A673 (cell line): Measurements from ENCODE around the gene ACP5.
"Not testable (repeated sequence)": the region's sequence is repeated elsewhere in the genome, so short reads cannot be mapped to it uniquely, and the experiment has no call there.

ENCODE experiments used
- EZH2 ChIP-seq: fragments of 200-600 bp; sonication (generic); IDR thresholded peaks from 2 replicates; pipeline ENCODE4 v1.6.1; 2017; ENCODE audit warnings: borderline replicate concordance, low read depth, mild to moderate bottlenecking, mixed read lengths, antibody characterized with exemption, low read length; ENCODE audit not compliant: poor library complexity, severe bottlenecking
- TF ChIP-seq, protein P1 (sequence below): fragments of 300-800, 200-600 bp; sonication (generic); conservative IDR thresholded peaks from 2 replicates; pipeline ENCODE4 v1.5.1; 2017; ENCODE audit warnings: low read depth, mild to moderate bottlenecking, antibody characterized with exemption, low read length, moderate library complexity, mixed read lengths

GRCh38 chr19:11573354-11573753 is 4.1 kb downstream of the ACP5 start:
- TF ChIP-seq, protein P1, sequence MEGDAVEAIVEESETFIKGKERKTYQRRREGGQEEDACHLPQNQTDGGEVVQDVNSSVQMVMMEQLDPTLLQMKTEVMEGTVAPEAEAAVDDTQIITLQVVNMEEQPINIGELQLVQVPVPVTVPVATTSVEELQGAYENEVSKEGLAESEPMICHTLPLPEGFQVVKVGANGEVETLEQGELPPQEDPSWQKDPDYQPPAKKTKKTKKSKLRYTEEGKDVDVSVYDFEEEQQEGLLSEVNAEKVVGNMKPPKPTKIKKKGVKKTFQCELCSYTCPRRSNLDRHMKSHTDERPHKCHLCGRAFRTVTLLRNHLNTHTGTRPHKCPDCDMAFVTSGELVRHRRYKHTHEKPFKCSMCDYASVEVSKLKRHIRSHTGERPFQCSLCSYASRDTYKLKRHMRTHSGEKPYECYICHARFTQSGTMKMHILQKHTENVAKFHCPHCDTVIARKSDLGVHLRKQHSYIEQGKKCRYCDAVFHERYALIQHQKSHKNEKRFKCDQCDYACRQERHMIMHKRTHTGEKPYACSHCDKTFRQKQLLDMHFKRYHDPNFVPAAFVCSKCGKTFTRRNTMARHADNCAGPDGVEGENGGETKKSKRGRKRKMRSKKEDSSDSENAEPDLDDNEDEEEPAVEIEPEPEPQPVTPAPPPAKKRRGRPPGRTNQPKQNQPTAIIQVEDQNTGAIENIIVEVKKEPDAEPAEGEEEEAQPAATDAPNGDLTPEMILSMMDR: not testable (repeated sequence)
- not testable (repeated sequence) for TF ChIP-seq EZH2
